GM21447 (cell line): ENCODE data around the gene GPHA2.

ENCODE experiments used
- ATAC-seq: cut with Tn5 transposase; IDR thresholded peaks from one replicate; pipeline ENCODE4 v1.9.1; 2021; ENCODE audit not compliant: unreplicated experiment

Gene GPHA2

DNA sequence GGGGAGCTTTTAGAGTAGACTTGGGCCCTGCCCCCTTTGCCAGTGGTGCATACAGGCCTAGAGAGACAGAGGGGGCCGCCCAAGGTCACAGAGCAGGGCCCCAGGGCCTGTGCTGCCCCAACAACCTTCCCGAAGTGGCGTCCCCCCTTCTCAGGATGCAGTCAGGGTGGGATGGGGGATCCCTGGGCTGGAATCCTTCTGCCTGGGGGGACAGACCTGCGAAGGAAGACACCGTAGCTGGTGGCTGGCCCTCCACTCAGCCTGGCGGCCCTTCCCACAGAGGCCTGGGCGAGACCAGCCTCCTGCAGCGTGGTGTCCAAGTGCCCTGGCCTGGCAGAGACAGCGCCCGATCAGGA, 42.9 kb downstream of the GPHA2 start:
- no peak for ATAC-seq

DNA sequence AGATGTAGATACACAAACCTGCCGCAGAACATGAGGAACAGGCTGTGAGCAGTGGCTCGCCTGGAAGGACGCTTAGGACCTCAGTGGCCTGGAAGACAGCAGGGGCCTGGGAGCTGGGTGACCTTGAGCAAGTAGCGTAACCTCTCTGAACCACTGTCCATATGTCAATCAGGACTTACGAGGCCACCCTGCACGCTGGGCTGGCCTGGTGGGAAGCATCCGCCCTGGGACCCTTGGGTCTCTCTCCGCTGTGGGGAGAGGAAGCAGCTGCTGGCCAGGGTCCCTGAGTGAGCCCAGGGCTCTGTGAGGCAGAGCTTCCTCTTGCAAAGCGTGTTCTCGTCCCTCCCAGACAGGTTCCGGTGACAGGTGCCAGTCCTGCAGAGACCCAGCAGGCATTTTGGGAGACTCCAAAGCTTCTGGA, 43.3 kb downstream of the GPHA2 start:
- no peak for ATAC-seq

DNA sequence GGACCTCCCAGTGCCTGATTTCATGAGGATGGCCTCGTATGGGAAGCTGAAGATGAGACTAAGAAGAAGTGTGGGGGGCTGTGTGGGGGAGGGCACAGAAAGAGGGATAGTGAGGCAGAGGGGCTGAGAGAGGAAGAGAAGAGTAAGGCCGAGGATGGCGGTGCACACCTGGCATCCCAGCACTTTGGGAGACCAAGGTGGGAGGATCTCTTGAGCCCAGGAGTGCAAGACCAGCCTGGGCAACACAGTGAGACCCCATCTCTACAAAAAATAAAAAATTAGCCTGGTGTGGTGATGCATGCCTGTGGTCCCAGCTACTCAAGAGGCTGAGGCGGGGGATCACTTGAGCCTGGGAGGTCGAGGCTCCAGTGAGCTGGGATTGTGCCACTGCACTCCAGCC, 43.8 kb downstream of the GPHA2 start:
- ATAC-seq = no peak

DNA sequence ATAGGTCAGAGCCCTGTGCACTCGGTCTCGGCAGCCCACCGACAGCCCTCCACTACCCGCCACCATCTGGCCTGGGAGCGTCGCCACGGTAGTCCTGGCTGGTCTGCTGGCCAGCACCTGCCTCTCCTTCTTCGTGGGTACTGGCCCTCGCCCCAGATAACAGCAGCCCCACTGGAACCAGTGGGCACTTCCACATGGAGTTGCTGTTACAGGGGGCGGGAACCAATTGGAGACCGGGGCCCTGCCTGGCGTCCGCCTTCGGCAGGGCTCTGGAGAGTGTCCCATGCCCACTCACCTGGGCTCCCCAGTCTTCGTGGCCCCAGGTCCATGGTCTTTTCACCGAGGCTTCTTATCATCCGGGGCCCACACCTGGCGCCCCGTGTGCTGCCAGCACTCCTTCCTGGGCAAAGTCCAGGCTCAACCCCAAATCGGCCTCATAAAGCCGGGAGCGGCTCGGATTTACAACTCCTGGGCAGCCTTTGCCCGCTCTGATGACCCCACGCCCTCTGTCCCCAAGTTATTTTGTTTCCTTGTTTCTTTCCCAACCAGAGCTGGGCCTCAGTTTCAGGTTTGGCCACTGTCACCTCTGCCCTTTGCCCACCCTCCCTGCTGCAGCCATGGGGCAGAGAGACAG, 44.4 kb downstream of the GPHA2 start:
- ATAC-seq = no peak

DNA sequence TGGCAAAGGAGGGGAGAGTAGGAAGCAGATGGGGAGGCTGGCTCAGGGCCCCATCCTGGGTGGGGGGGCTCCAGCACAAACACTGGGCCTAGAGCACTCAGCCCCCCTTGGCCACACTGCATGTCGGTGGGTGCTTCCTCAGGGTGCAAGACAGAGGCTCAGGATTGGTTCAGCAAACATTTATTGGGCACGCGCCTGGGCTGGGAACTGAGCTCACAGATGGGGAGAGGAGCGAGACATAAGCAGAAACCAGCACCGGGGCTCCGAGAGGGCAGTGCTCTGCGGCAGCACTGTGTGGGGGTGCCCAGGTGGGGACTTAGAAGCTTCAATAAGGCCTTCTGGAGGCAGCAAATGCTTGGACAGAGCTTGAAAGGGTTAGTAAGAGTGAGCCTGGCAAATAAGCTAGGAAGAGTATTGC, 45.2 kb downstream of the GPHA2 start:
- no peak for ATAC-seq

DNA sequence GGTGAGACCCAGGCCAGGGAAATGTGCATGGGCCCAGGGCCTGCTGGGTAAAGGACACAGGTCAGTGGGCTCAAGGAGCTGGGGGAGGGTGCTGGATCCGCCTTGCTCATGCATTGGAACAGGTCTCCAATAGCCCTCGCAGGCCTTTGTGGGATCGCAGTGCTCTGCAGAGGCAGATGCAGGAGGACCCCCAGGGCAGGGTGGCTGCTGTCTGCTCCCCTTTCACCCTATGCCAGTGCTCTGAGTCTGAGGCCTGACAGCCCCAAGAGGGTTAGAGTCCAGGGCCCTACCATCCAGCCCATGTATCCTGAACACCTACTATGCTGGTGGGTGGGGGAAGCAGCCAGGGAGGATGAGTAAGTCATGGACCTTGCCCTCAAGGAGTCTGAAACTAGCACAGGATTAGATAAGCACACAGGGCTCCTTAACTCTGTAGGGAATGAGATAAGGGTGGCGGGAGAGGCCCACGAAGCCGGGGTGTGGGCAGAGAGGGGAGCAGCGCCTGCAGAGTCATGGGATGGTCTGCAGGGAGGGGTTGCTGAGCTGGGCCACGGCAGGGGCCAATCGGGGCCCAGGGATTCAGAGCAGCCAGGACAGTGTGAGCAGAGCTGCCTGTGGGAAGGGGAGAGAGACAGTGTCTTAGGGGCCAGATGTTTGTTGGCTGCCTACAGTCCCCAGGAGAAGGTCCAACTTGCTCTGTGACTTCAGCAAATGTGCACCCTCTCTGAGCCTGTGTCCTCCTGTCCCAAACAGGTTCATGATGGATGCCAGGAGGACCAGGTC, 46.8 kb downstream of the GPHA2 start:
- ATAC-seq = no peak

DNA sequence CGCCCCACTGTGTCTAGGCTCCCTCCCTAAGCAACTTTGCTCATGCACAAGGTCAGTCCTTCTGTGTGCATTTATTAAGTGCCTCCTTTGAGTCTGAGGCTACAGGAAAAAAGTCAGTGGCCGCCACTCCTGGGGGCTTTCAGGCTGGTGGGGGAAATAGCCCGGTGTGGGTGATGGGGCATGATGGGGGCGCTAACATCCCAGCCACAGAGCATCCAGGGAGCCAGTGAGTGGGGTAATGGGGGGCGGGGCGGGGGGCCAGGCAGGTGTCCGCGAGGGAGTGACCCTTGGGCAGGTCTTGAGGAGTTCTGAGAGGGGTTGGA, 47.3 kb downstream of the GPHA2 start:
- no peak for ATAC-seq

DNA sequence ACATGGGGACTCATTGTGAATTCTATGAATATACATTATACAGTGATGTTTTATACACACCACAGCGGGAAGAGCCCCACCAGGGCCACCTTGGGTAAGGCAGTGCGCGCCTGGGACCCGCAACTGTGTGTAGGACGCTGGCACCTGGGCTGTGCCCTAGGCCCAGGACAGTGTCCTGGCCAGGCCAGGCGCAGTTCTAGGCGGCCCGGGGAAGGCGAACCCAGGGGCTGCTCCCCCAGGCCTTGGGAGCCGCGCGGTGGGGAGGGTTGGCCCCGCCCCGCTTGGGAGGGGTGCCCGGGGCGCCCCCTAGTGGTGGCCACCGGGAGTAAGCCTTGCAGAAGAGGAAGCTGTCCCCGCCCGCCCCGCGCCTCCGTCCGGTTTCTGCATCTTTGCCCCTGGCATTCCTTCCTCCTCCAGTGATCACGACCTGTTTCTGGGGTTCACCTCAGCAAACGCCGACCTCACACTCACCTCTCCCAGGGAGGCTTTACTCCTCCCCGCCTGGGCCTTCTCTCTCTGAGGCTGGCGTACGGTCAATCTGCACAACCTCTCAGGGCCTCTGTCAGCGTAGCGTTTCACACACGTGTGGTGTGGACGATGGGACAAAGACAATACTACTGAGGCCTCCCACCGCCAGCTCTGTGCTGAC, 47.8 kb downstream of the GPHA2 start:
- ATAC-seq = peak; percentile 65

DNA sequence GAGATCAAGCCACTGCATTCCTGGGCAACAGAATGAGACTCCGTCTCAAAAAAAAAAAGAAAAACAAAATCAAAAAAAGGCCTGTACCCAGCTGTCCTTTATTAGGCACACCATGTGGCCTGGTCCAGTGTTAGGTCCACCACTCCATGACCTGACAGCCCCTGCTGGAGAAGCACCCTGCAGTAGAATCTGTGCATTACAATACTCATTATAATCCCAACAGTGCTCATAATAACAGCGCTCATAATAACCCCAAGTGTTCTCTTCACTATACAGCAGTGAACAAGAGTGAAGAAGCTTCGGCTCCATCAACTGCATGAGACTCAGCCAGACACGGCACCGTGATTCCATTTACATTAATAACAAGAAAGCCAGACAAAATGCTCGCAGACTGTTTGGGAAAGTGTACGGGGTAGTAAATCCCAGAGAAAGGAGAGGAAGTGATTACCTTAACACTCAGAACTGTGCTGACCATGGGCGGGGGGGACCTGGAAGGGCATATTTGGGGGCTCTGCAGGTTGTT, 48.4 kb downstream of the GPHA2 start:
- ATAC-seq = no peak

DNA sequence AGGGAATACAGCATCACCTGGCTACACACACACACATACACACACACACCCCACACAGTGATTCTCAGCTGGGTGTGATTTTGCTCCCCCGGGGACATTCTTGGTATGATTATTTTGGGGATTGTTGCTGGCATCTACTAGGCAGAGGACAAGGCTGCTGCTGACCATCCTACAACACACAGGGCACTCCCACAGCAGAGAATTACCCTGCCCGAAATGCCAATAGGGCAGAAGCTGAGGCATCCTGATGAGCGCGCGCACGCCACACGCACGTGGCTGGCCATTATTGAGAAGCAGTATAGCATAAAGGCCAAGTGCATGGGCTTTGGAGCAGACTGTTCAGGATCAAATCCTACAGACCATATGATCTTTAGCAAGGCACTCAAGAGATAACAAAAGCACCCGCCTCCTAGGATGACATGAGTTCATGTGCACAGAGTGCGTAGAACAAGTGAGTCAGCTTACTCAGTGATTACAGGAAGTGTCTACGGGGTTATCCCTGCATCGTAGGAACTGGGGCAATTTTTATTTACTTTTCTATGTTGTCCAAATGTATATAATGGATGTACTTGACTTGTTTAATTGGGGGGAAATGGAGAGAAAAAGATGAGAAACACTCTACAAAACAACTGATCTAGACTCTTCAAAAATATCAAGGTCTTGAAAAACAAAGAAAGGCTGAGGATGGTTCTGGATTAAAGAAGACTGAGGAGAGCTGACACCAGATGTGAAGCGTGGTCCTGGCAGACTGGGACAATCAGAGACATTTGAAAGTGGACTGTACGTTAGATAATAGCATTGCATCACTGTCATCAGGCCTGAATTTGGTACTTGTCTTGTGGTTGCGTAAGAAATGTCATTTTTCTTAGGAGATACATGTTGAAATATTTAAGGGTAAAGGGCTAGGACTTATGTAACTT, 50.1 kb downstream of the GPHA2 start:
- no peak for ATAC-seq
